Loucy (cell line): ENCODE data around the gene GRAMD4.

Experiments
- EZH2phosphoT487 ChIP-seq: fragments of 200-600 bp; IDR thresholded peaks from 2 replicates; pipeline ENCODE4 v1.6.1; 2018; ENCODE audit warnings: antibody characterized with exemption, mild to moderate bottlenecking, moderate library complexity, borderline replicate concordance
- TF ChIP-seq, protein P1 (sequence below): fragments of 200-600 bp; sonication (generic); conservative IDR thresholded peaks from 2 replicates; pipeline ENCODE4 v1.5.1; 2014; ENCODE audit warnings: mild to moderate bottlenecking, antibody characterized with exemption, low read length

DNA sequence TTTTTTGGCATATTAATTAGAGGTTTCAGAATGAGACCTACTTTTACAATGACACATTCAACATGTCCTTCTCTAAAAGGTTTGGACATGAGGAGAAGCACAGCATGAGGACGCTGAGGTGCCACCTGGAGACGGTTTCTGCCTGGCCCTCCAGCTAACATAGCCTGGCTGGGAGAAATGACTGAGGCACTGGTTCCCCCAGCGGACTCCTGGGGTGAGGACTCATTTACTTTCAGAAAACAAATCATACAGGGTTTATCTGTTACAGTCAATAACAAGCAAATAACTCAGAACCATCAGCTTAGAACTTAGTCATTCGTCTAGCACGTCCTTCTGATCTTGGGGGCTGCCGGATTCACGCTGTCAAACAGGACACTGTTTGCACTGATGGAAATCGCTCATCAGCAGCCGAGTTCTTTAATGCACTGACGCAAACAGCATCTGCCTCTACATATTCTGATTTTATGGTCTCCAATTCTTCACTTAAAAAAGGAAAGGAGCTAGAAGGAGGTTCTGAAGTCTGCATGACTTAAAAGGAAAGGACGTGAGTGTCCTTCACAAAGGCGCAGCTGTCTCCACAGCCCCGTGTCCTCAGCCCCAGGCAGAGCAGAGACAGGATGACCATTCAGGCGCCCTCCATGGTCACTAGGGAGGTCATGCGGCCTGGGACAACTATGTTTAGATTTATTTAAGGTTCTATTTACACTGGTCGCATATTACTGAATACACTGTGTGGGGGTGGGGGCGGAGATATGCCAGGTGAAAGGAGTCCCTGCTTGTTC lies 73.6 kb downstream of the GRAMD4 start:
- TF ChIP-seq, protein P1, sequence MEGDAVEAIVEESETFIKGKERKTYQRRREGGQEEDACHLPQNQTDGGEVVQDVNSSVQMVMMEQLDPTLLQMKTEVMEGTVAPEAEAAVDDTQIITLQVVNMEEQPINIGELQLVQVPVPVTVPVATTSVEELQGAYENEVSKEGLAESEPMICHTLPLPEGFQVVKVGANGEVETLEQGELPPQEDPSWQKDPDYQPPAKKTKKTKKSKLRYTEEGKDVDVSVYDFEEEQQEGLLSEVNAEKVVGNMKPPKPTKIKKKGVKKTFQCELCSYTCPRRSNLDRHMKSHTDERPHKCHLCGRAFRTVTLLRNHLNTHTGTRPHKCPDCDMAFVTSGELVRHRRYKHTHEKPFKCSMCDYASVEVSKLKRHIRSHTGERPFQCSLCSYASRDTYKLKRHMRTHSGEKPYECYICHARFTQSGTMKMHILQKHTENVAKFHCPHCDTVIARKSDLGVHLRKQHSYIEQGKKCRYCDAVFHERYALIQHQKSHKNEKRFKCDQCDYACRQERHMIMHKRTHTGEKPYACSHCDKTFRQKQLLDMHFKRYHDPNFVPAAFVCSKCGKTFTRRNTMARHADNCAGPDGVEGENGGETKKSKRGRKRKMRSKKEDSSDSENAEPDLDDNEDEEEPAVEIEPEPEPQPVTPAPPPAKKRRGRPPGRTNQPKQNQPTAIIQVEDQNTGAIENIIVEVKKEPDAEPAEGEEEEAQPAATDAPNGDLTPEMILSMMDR: no peak
- TF ChIP-seq EZH2phosphoT487: no peak
